Medulla oblongata (tissue), 1 donor: ENCODE data around the gene TPPP2.
"Not testable (repeated sequence)": the region's sequence is repeated elsewhere in the genome, so short reads cannot be mapped to it uniquely, and the experiment has no call there.

Experiments used
- DNase-seq: peaks from one replicate; pipeline ENCODE4 v3.0.0-alpha.2; 2015; ENCODE audit errors: extremely low spot score

The TPPP2 gene

DNA sequence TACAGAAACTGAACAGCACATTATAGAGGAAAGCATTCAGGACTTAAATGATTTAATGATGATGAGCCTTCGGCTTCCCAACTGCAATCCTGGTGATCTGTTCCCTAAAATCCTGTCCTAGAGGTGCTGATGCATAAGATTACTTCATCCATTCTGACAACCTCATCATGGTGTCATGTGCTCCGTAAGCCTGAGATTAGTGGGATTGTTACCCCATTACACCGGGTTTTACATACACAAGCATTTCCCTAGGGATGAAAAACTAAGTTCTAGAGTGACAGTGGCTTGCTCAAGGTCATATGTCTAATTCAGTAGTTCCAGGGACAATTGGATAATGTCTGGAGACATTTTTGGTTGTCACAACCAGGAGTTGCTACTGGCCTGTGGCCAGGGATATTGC, 7.1 kb downstream of the TPPP2 start:
- DNase-seq = no peak

- peak; percentile 90 for DNase-seq
Observed at GRCh38 chr14:21038441-21039422, 8.7 kb downstream of the TPPP2 start.

DNA sequence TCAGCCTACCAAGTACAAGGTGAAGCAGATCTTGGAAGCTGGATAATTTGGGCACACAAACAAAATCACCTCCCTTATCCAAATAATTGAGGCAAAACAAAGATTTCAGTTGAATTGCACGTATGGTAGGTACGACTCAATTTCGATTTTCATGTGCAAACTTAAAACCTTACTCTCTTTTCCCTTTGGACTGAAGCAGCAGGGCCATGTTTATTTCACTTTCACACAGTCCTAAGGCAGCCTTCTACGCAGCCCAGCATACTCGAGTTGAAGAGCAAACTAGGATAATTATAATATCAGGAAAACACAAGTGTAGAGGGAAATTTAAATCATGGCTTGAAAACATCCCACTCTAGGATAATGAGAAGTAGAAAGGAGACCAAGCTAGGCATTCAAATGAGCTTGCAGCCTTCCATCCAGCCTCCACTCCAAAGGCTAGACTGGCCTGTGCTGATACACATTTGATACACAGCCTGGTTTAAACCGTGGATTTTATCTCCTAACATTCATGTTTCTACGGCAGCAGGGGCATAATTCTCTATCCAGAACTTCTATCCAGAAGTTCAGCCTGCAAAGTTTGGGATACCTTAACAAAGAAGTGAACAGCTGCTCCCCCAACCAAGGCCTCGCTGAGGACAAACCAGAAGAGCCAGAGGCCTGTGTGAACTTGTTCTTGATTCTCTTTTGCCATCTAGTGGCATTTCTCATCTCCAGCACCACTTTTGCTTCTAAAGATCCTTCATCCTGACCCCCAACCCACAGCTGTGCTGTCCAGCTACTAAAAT, 9.8 kb downstream of the TPPP2 start:
- DNase-seq = peak; percentile 93

DNA sequence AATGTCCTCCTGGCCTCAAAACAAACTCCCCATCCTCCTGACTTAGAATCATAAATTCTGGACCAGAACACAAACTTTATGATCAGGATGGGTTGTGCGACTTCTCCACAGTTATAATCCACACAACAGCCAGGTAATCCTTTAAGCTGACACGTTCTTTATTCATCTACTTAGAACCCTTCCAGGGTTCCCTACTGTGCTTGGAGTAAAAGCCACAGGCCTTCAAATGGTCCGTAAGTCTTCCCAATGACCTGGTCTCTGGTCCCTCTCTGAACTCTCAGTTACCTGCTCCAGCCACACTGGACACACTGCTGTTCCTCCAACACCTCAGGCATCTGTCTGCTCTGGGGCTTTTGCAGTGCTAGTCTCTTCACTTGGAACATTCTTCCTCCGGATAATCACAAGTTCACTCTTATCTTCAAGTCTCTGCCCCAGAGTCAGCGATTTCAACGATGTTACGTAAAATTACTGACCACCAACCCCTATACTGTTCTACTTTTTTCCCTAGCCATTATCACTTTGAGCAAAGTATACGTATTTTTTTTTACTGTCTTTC, 10.4 kb downstream of the TPPP2 start:
- DNase-seq = no peak

DNA sequence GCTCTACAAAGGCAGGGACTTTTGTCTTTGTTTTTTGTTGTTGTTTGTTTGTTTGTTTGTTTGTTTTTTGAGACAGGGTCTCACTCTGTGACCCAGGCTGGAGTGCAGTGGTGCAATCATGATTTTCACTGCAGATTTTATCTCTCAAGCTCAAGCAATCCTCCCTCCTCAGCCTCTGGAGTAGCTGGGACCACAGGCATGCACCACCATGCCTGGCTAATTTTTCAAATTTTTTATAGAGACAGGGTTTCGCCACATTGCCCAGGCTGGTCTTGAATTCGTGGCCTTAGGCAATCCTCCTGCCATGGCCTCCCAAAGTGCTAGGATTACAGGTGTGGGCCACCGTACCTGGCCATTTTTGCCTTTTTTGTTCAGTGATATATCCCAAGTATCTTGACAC, 10.9 kb downstream of the TPPP2 start:
- not testable (repeated sequence) for DNase-seq

GRCh38 chr14:21041676-21042433, 11.8 kb downstream of the TPPP2 start, which contains the start of gene RNASE7:
Gene RNASE7 (plus strand): TSS chr14:21042362. CDS start chr14:21042993, 631 bp downstream.
- no peak for DNase-seq

GRCh38 chr14:21042918-21043317, 12.9 kb downstream of the TPPP2 start:
- DNase-seq = peak; percentile 40

GRCh38 chr14:21043387-21043973, 13.5 kb downstream of the TPPP2 start:
- no peak for DNase-seq

DNA sequence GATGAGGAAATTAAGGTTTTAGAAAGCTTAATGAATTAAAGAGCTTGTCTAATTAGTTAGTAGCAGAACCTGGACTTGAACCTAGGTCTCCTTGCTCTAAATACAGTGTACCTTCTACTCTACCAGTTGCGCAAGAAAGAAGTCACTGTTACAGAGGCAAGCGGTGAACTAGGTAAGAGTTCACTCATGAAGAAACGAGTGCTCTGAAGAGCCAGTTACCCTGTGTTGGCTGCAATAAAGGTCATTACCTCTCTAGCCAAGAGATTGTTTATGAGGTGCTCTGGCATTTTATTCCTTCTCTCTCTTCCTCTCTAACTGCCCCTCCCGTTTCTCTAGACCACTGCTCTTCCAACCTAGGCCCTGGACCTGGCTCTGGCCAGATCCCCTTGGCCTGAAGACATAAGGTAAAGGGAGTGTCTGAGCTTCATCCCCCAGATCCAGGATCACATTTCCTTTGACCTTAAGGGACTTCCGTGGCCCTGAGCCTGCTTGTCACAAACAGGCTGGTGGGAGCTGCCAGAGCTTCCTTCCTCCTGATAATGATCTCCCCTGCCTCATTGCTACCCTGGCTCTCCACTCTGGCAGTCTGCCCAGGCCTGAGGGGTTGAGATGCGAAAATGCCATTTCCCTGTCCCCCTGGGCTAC, 14.1 kb downstream of the TPPP2 start:
- DNase-seq = no peak

DNA sequence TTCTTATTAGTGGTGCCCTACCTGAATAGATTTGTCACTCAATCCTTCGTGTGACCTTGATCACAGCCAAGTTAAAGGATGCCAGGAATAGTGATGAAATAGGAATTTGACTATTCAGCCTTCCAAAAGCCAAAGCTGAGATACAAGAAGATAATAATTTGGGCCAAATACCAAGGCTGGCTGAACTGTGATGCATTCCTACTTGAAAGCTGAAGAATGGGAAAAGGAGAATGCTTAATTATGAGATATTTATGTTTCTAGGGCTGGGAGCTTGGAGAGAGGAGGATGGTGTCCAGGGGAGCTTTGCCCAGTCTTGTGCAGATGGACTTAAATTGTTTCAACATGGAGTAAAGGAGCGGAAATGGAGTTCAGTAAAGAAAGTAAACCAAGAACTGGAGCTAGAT, 17.4 kb downstream of the TPPP2 start:
- no peak for DNase-seq

GRCh38 chr14:21048638-21049037, 18.6 kb downstream of the TPPP2 start:
- DNase-seq = no peak

GRCh38 chr14:21049271-21049673, 19.3 kb downstream of the TPPP2 start:
- no peak for DNase-seq

GRCh38 chr14:21050597-21050996, 20.6 kb downstream of the TPPP2 start:
- no peak for DNase-seq

- no peak for DNase-seq
Observed at GRCh38 chr14:21053184-21054122, 23.4 kb downstream of the TPPP2 start.

- no peak for DNase-seq
Observed at GRCh38 chr14:21054123-21054767, 24.2 kb downstream of the TPPP2 start.

- no peak for DNase-seq
Observed at GRCh38 chr14:21054768-21055145, 24.7 kb downstream of the TPPP2 start.

- DNase-seq = no peak
Observed at GRCh38 chr14:21055432-21056117, 25.6 kb downstream of the TPPP2 start.

DNA sequence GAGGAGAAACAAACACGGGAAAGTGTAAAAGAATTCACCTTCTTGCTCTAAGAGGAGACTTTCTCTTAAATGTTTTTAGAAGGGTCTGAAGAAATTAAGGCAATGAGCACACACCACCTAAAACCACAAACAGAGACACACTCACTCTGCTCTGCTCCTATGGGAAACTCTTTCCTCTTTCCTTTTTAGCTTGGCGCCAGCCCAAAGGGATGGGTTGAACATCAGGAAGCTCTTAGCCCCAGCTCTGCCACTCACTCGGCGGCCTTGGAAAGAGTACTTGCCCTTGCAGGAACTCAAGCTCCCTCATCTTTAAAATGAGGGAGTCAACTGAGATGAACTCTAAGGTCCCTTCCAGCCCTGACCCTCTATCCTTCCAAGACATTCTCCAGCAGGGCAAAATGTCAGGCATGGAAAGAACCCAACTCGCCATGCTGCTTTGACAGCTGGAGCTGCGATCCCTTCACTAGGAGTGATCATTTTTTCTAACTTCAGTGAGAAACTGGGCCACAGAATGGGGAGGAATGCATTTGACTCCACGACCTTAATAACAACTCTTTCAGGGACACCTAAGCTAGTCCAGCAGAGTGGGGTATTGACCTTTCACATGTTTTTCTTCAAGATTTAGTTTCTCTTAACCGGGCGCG, 26.6 kb downstream of the TPPP2 start:
- no peak for DNase-seq
